Tibial nerve (tissue), 4 donors: ENCODE data around the gene SNX32. TPM values are rescaled to one million over a fixed set of nuclear protein-coding genes. Genes with fewer than 3 reads are reported as not detected.
A peak's percentile ranks its signal among the peaks of the same experiment; 100 is the strongest.

Source experiments
- DNase-seq, 2 donors: peaks; one replicate each; pipeline ENCODE4 v3.0.0-alpha.2; 2019; ENCODE audit warnings: low spot score in 2 of 2
- H3K27ac ChIP-seq, 4 donors: fragments of 200-600 bp; sonication (generic) in 3 of 4; one replicate each; pipeline ENCODE4 v1.5.1; 2017 to 2019; ENCODE audit warnings: mild to moderate bottlenecking in 1 of 4
- H3K27me3 ChIP-seq, 2 donors: fragments of 200-600 bp; sonication (generic) in 1 of 2; one replicate each; pipeline versions ENCODE4 v1.5.1 to v1.6.0; 2017 to 2019
- H3K36me3 ChIP-seq, 3 donors: fragments of 200-600 bp; sonication (generic); one replicate each; pipeline ENCODE4 v1.5.1; 2018 to 2019
- H3K4me1 ChIP-seq, 4 donors: fragments of 200-600 bp; sonication (generic) in 3 of 4; one replicate each; pipeline ENCODE4 v1.5.1; 2017 to 2019
- H3K4me3 ChIP-seq, 4 donors: fragments of 200-600 bp; sonication (generic) in 3 of 4; one replicate each; pipeline ENCODE4 v1.5.1; 2017 to 2019; ENCODE audit warnings: mild to moderate bottlenecking in 1 of 4, moderate library complexity in 1 of 4
- H3K9me3 ChIP-seq, 4 donors: fragments of 200-600 bp; sonication (generic) in 3 of 4; one replicate each; pipeline ENCODE4 v1.5.1; 2017 to 2019
- CTCF ChIP-seq, 5 experiments: fragments of 200-600 bp in 3 of 5; fragments of 450-650 bp in 2 of 5; sonication (generic) in 3 of 5; IDR thresholded peaks; one replicate each; pipeline ENCODE4 v1.5.1; 2016 to 2019; ENCODE audit warnings: antibody characterized with exemption in 5 of 5, mild to moderate bottlenecking in 3 of 5, moderate library complexity in 2 of 5
- EP300 ChIP-seq, 2 donors: sonication (generic); formaldehyde crosslinking; IDR thresholded peaks; one replicate each; pipeline ENCODE4 v1.6.1; 2017; ENCODE audit warnings: antibody characterized with exemption in 2 of 2, mild to moderate bottlenecking in 1 of 2
- POLR2A ChIP-seq, 2 donors: fragments of 450-650 bp; IDR thresholded peaks; one replicate each; pipeline ENCODE4 v1.6.1; 2017; ENCODE audit warnings: antibody characterized with exemption in 2 of 2, mild to moderate bottlenecking in 2 of 2, moderate library complexity in 2 of 2
- WGBS, 2 donors: methylation state at CpG; one replicate each; pipeline ENCODE4 v1.1.5; 2018; 5-methylcytosine and 5-hydroxymethylcytosine counted together
- total RNA-seq, 4 donors: library from RNA; depleted of rRNA; stranded (reverse); fragments of >200 nt; gene quantifications; one replicate each; pipeline ENCODE4 v1.1.0, GENCODE V29; 2016

The SNX32 gene
- total RNA-seq, 4 donors from 2014 or later: 0.78 to 2.5 (median 1.5) TPM; not detected in 1

DNA sequence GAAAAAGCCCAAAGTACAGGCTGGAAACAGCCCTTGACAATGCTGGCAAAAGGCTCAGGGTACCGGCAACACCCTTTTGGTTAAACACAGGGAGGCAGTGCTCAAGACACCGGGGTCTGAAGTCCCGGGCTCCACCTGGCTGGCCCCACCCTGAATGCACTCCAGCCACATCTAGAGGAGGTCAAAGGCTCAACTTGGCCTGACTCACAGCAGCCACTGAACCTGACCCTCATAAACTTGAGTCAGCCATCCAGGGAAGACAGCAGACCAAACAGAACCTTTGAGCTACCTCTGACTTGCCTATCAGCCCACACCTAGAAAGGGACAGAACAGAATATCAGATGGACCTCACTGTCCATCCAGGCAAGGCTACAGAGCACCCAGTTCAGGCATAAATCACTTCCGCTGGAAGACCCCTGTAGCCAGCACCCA, 20.4 kb downstream of the SNX32 start:
- WGBS, 2 donors: 87 to 98% methylated on average over 4 of the region's 4 CpGs
- peaks cover 2 to 64% (median 28%) of the 10 kb centered on the region in 3 donors for H3K36me3 ChIP-seq
- no peak overlapping the region for H3K4me3 ChIP-seq
- peaks cover 0 to 9% (median 0%) of the 10 kb centered on the region in 4 donors for H3K9me3 ChIP-seq
- DNase-seq: no peak
- TF ChIP-seq POLR2A (IDR thresholded peaks at IDR 0.05): no peak
- TF ChIP-seq EP300 (IDR thresholded peaks at IDR 0.05): no peak
- TF ChIP-seq CTCF (IDR thresholded peaks at IDR 0.05): no peak
- H3K4me1 ChIP-seq: peaks cover 0 to 38% (median 11%) of the 10 kb centered on the region in 4 donors
- H3K27ac ChIP-seq: no peak overlapping the region
- no peaks in the 10 kb centered on the region for H3K27me3 ChIP-seq

GRCh38 chr11:65854852-65855837, 21.4 kb downstream of the SNX32 start:
- 73 to 76% methylated on average over 15 of the region's 15 CpGs for WGBS, 2 donors
- TF ChIP-seq POLR2A (IDR thresholded peaks at IDR 0.05) (no peak), EP300 (IDR thresholded peaks at IDR 0.05) (no peak), CTCF (IDR thresholded peaks at IDR 0.05) (no peak)
- DNase-seq: no peak
- Histone ChIP-seq H3K27ac (peak overlapping the region in 1 of 4 donors; percentile 41), H3K36me3 (peaks cover 2 to 62% (median 28%) of the 10 kb centered on the region in 3 donors), H3K4me1 (peaks cover 0 to 43% (median 13%) of the 10 kb centered on the region in 4 donors), H3K4me3 (no peak overlapping the region), H3K27me3 (no peaks in the 10 kb centered on the region), H3K9me3 (peaks cover 0 to 9% (median 0%) of the 10 kb centered on the region in 4 donors)

- Histone ChIP-seq H3K27ac (peak overlapping the region in 2 of 4 donors; percentile 96 to 99), H3K36me3 (peaks cover 2 to 54% (median 28%) of the 10 kb centered on the region in 3 donors), H3K4me3 (peak overlapping the region in 2 of 4 donors; percentile 88 to 91), H3K27me3 (no peaks in the 10 kb centered on the region), H3K4me1 (peaks cover 0 to 44% (median 14%) of the 10 kb centered on the region in 4 donors), H3K9me3 (peaks cover 0 to 9% (median 0%) of the 10 kb centered on the region in 4 donors)
- WGBS, 2 donors: 82 to 83% methylated on average over 15 of the region's 15 CpGs
- DNase-seq: no peak
- TF ChIP-seq EP300 (IDR thresholded peaks at IDR 0.05) (no peak), CTCF (IDR thresholded peaks at IDR 0.05) (no peak), POLR2A (IDR thresholded peaks at IDR 0.05) (no peak)
These were observed 22.2 kb downstream of the SNX32 start for GRCh38 chr11:65855927-65856363.

DNA sequence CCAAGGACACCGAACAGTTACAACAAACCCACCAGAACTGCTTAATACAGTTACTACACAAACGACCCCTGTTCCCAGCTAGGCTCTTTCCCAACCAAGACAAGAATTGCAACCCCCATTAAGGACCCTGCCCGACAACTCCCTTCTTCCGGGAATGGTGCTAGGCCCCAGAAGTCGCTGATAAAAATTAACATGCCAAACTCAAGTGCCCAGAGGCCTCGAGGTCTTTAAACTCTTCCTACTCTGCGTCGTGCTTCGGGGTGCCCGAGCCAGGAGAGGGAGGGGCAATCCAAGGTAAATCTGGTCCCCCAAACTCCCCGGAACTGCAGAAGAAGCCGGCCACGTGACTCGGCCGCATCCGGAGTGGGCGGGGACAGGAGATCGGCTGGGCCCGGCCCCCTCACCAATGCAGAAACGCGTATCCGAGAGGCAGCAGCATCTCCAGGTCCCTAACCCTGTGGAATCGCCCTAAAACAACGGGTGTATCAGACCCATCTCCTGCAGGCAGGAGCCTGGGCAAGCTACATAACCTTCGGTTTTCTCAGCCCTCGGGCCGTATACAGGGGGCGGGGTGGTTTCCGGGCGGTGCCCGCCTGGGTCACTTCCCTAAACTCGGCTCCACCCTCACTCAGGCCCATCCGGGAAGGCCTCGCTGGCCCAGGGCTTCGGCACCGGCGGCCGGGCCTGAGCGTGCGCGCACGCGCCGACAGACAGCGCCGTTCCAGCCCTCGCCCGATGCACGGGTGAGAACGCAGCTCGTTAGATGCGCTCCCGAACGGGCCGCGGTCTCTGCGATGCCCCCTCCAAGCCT, 23.1 kb downstream of the SNX32 start:
- DNase-seq: peak; percentile 66 to 80
- WGBS, 2 donors: 1 to 3% methylated on average over 36 to 56 of the region's 57 CpGs
- Histone ChIP-seq H3K36me3 (peaks cover 2 to 48% (median 29%) of the 10 kb centered on the region in 3 donors), H3K4me3 (peak overlapping the region; percentile 88 to 92 (median 90)), H3K4me1 (peaks cover 0 to 53% (median 22%) of the 10 kb centered on the region in 4 donors), H3K27me3 (no peaks in the 10 kb centered on the region), H3K9me3 (no peaks in the 10 kb centered on the region), H3K27ac (peak overlapping the region; percentile 86 to 99 (median 96))
- TF ChIP-seq CTCF (IDR thresholded peaks at IDR 0.05): no peak
- TF ChIP-seq POLR2A (IDR thresholded peaks at IDR 0.05): peak in 1 of 2 donors; percentile 60
- peak in 1 of 2 donors; percentile 78 for TF ChIP-seq EP300 (IDR thresholded peaks at IDR 0.05)
